SK-N-SH treated with all-trans-retinoic acid at 6 μM for 48 hours (cell line): ENCODE data around the gene CPS1.

ENCODE experiments used
- ATAC-seq: fragments of 200-7000 bp; cut with Tn5 transposase; 3 replicates; pipeline ENCODE4 v1.9.1; 2020; ENCODE audit warnings: mild to moderate bottlenecking, moderate library complexity
- ARNTL ChIP-seq: fragments of 450-650 bp; formaldehyde crosslinking; IDR thresholded peaks from 2 replicates; pipeline ENCODE4 v1.5.0; 2020; ENCODE audit warnings: low read depth, mild to moderate bottlenecking, moderate library complexity, borderline replicate concordance
- BACH2 ChIP-seq: fragments of 250-450 bp; sonication (Bioruptor Pico); IDR thresholded peaks from 2 replicates; pipeline ENCODE4 v1.9.0; 2021; ENCODE audit warnings: mild to moderate bottlenecking, borderline replicate concordance
- CREB5 ChIP-seq: fragments of 250-450 bp; sonication (Bioruptor Pico); IDR thresholded peaks from 2 replicates; pipeline ENCODE4 v1.5.1; 2020; ENCODE audit warnings: low read depth, mild to moderate bottlenecking, moderate library complexity
- CSRNP3 ChIP-seq: fragments of 250-450 bp; sonication (Bioruptor Pico); IDR thresholded peaks from 2 replicates; pipeline ENCODE4 v1.5.1; 2021; ENCODE audit warnings: mild to moderate bottlenecking, moderate library complexity
- ESRRG ChIP-seq: fragments of 250-450 bp; sonication (Bioruptor Pico); IDR thresholded peaks from 2 replicates; pipeline ENCODE4 v1.6.1; 2021; ENCODE audit warnings: mild to moderate bottlenecking
- GLIS3 ChIP-seq: fragments of 250-450 bp; sonication (Bioruptor Pico); IDR thresholded peaks from 2 replicates; pipeline ENCODE4 v1.5.0; 2020; ENCODE audit warnings: mild to moderate bottlenecking, moderate library complexity
- ISL1 ChIP-seq: fragments of 250-450 bp; sonication (Bioruptor Pico); IDR thresholded peaks from 2 replicates; pipeline ENCODE4 v2.1.2; 2022; ENCODE audit warnings: mild to moderate bottlenecking, moderate library complexity
- OSR1 ChIP-seq: fragments of 250-450 bp; sonication (Bioruptor Pico); IDR thresholded peaks from 2 replicates; pipeline ENCODE4 v1.8.0; 2022; ENCODE audit warnings: moderate library complexity, mild to moderate bottlenecking, inconsistent platforms
- PATZ1 ChIP-seq: fragments of 250-450 bp; sonication (Bioruptor Pico); IDR thresholded peaks from 2 replicates; pipeline ENCODE4 v1.8.0; 2020; ENCODE audit warnings: mild to moderate bottlenecking, moderate library complexity, borderline replicate concordance
- PPARA ChIP-seq: fragments of 250-450 bp; sonication (Bioruptor Pico); IDR thresholded peaks from 2 replicates; pipeline ENCODE4 v1.5.0; 2020; ENCODE audit warnings: mild to moderate bottlenecking, borderline replicate concordance
- RARB ChIP-seq: fragments of 250-450 bp; sonication (Bioruptor Pico); IDR thresholded peaks from 2 replicates; pipeline ENCODE4 v1.8.0; 2021; ENCODE audit warnings: mild to moderate bottlenecking, moderate library complexity
- SNAI2 ChIP-seq: fragments of 250-450 bp; sonication (Bioruptor Pico); IDR thresholded peaks from 2 replicates; pipeline ENCODE4 v1.5.0; 2020; ENCODE audit warnings: mild to moderate bottlenecking, moderate library complexity
- TCF4 ChIP-seq: fragments of 250-450 bp; sonication (Bioruptor Pico); IDR thresholded peaks from 2 replicates; pipeline ENCODE4 v1.8.0; 2021; ENCODE audit warnings: mild to moderate bottlenecking, moderate library complexity, borderline replicate concordance
- TSHZ2 ChIP-seq: fragments of 250-450 bp; sonication (Bioruptor Pico); IDR thresholded peaks from 2 replicates; pipeline ENCODE4 v1.5.0; 2020; ENCODE audit warnings: mild to moderate bottlenecking, moderate library complexity
- ZC3H10 ChIP-seq: fragments of 250-450 bp; sonication (Bioruptor Pico); IDR thresholded peaks from 2 replicates; pipeline ENCODE4 v1.5.1; 2021; ENCODE audit warnings: mild to moderate bottlenecking, moderate library complexity
- ZFP3 ChIP-seq: fragments of 250-450 bp; sonication (Bioruptor Pico); IDR thresholded peaks from 2 replicates; pipeline ENCODE4 v1.5.0; 2020; ENCODE audit warnings: mild to moderate bottlenecking, moderate library complexity
- ZNF565 ChIP-seq: fragments of 450-650 bp; formaldehyde crosslinking; conservative IDR thresholded peaks from 2 replicates; pipeline ENCODE4 v1.5.0; 2020; ENCODE audit warnings: low read depth, mild to moderate bottlenecking, moderate library complexity
- ZNF70 ChIP-seq: fragments of 450-650 bp; formaldehyde crosslinking; IDR thresholded peaks from 2 replicates; pipeline ENCODE4 v1.5.0; 2020; ENCODE audit warnings: mild to moderate bottlenecking, moderate library complexity
- ZNF8 ChIP-seq: fragments of 450-650 bp; formaldehyde crosslinking; IDR thresholded peaks from 2 replicates; pipeline ENCODE4 v1.5.0; 2020; ENCODE audit warnings: mild to moderate bottlenecking, moderate library complexity

Gene CPS1

DNA sequence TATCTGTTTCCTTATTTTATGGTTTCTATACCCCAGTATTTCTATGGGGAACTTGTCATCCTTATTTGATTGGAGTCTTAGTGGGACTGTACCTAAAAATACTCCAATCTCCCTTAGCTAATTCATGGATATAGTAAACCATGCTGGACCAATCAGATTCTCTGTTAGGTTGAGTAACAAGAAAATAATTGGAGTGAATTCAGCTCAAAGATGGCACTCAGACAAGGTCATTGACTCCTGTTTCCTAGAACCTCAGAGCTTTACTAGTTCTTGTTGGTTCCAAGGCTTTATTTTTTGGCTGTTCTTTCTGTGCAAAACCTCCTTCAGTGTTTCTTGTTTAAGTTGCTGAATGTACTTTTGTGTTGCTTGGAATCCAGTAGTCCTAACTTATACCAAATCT, 31.9 kb upstream of the CPS1 start:
- no peak for TF ChIP-seq TCF4 (CRISPR knock-in tag)
- ATAC-seq: no peak

DNA sequence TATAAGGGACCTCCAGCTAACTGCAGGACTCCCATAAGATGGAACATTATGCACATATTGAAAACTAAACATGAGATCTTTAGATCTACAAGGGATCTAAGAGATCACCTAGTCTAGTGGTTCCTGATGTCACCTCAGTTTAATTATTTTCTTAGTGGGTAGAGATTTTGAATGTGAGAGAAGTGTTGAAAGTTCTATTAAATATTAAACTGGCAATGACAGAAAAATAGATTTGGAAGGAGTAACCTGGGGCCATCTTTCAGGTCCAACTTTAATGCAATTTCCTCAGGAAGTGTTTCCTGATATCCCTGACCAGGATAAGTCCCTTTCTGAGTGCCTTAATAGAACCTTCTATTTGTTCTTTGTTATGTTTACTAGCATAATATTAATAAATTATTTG, 29.1 kb upstream of the CPS1 start:
- ATAC-seq: no peak
- TF ChIP-seq PPARA (CRISPR knock-in tag) (no peak), TSHZ2 (CRISPR knock-in tag) (no peak), ZFP3 (no peak), ISL1 (CRISPR knock-in tag) (no peak), BACH2 (no peak), ZC3H10 (no peak)

GRCh38 chr2:210528716-210529115, 27.7 kb upstream of the CPS1 start:
- TF ChIP-seq PPARA (CRISPR knock-in tag): no peak
- TF ChIP-seq CREB5 (CRISPR knock-in tag): no peak
- no peak for TF ChIP-seq CSRNP3 (CRISPR knock-in tag)
- TF ChIP-seq PATZ1: no peak
- no peak for TF ChIP-seq ISL1 (CRISPR knock-in tag)
- no peak for ATAC-seq

DNA sequence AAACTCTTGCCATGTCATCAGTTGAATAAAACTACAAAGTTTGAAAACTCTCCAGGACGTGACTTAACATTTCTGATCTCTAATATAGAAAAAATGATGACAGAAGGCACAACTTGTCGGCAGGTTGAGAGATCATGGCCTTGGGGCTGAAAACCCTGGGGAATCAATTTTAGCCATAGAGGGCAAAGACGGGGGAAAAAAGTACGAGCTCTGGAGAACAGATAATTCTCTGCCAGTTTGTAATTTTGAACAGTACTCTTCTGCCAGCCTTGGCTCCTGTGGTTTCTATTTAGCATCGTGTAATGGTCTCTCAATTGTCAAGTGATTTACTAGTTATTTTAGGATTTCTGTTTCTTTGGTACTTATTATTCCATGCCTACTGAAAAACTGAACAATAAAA, 25.3 kb upstream of the CPS1 start:
- ATAC-seq: no peak
- TF ChIP-seq TCF4 (CRISPR knock-in tag) (no peak), PATZ1 (no peak), SNAI2 (no peak), ARNTL (no peak), ZC3H10 (no peak), TSHZ2 (CRISPR knock-in tag) (no peak), RARB (CRISPR knock-in tag) (no peak), CSRNP3 (CRISPR knock-in tag) (no peak), ZNF8 (CRISPR knock-in tag) (no peak), GLIS3 (CRISPR knock-in tag) (no peak), ESRRG (CRISPR knock-in tag) (no peak), ISL1 (CRISPR knock-in tag) (no peak), ZNF70 (no peak), OSR1 (CRISPR knock-in tag) (no peak), ZNF565 (CRISPR knock-in tag) (no peak), PPARA (CRISPR knock-in tag) (no peak)
